OCI-LY1 (cell line): Measurements from ENCODE around the gene RAB13.

Experiments used
- H2AFZ ChIP-seq: fragments of 200-600 bp; sonication (generic), shearing (Covaris generic); 2 replicates; pipeline ENCODE4 v1.6.0; 2014; ENCODE audit warnings: antibody characterized with exemption, mild to moderate bottlenecking, low read length
- H3F3A ChIP-seq: fragments of 200-600 bp; sonication (generic), shearing (Covaris generic); 2 replicates; pipeline ENCODE4 v1.6.0; 2014; ENCODE audit warnings: mild to moderate bottlenecking, antibody characterized with exemption, low read length, moderate library complexity; ENCODE audit not compliant: insufficient read depth
- H3K27ac ChIP-seq: fragments of 200-600 bp; sonication (generic); 2 replicates; pipeline ENCODE4 v1.5.1; 2014; ENCODE audit warnings: low read length, mixed run types, mild to moderate bottlenecking, low read depth; ENCODE audit not compliant: poor library complexity, severe bottlenecking
- H3K27me3 ChIP-seq: fragments of 200-600 bp; sonication (generic); 2 replicates; pipeline ENCODE4 v1.6.0; 2014; ENCODE audit warnings: antibody characterized with exemption, mild to moderate bottlenecking, low read length, moderate library complexity; ENCODE audit not compliant: insufficient read depth
- H3K36me3 ChIP-seq: fragments of 200-600 bp; sonication (generic); 2 replicates; pipeline ENCODE4 v1.6.1; 2014; ENCODE audit warnings: mild to moderate bottlenecking, antibody characterized with exemption, low read length, moderate library complexity, mixed read lengths; ENCODE audit not compliant: insufficient read depth
- H3K4me1 ChIP-seq: fragments of 200-600 bp; sonication (generic); 2 replicates; pipeline ENCODE4 v1.5.1; 2014; ENCODE audit warnings: mild to moderate bottlenecking, low read length, moderate library complexity; ENCODE audit not compliant: insufficient read depth, severe bottlenecking
- H3K4me2 ChIP-seq: fragments of 200-600 bp; sonication (generic), shearing (Covaris generic); 2 replicates; pipeline ENCODE4 v1.6.1; 2014; ENCODE audit warnings: low read length
- H3K4me3 ChIP-seq: fragments of 200-600 bp; sonication (generic); 2 replicates; pipeline ENCODE4 v1.5.1; 2014; ENCODE audit warnings: low read length, low read depth, mild to moderate bottlenecking, mixed read lengths; ENCODE audit not compliant: poor library complexity, severe bottlenecking
- H3K79me2 ChIP-seq: fragments of 200-600 bp; shearing (Covaris generic); 2 replicates; pipeline ENCODE4 v1.6.1; 2016; ENCODE audit warnings: mixed run types, low read length, mixed read lengths; ENCODE audit not compliant: insufficient read depth
- H3K9ac ChIP-seq: fragments of 200-600 bp; sonication (generic), shearing (Covaris generic); 2 replicates; pipeline ENCODE4 v1.6.1; 2014; ENCODE audit warnings: mild to moderate bottlenecking, low read length, mixed read lengths
- H3K9me2 ChIP-seq: fragments of 200-600 bp; sonication (generic), shearing (Covaris generic); 2 replicates; pipeline ENCODE4 v1.6.1; 2014; ENCODE audit warnings: low read depth, mild to moderate bottlenecking, low read length, mixed read lengths
- H3K9me3 ChIP-seq: fragments of 200-600 bp; shearing (Covaris generic); 2 replicates; pipeline ENCODE4 v1.6.1; 2014; ENCODE audit warnings: low read length, mixed read lengths
- H4K20me1 ChIP-seq: fragments of 200-600 bp; sonication (generic), shearing (Covaris generic); 2 replicates; pipeline ENCODE4 v1.6.0; 2016; ENCODE audit warnings: mild to moderate bottlenecking, low read length; ENCODE audit not compliant: insufficient read depth
- CTCF ChIP-seq: fragments of 200-600 bp; sonication (generic), shearing (Covaris generic); IDR thresholded peaks from 2 replicates; pipeline ENCODE4 v1.5.1; 2017; ENCODE audit warnings: mild to moderate bottlenecking, antibody characterized with exemption, low read length, moderate library complexity, mixed read lengths
- EZH2 ChIP-seq: fragments of 200-600 bp; sonication (generic), shearing (Covaris generic); IDR thresholded peaks from 2 replicates; pipeline ENCODE4 v1.8.0; 2017; ENCODE audit warnings: borderline replicate concordance, mixed run types, mild to moderate bottlenecking, antibody characterized with exemption, low read length, moderate library complexity, mixed read lengths

RAB13 gene

GRCh38 chr1:153944827-153945117 is 41.4 kb downstream of the RAB13 start:
- Histone ChIP-seq H3K4me1 (peaks cover 18% of the 10 kb centered on the region), H3K27ac (peak overlapping the region; percentile 89), H3K4me2 (peak overlapping the region; percentile 86), H4K20me1 (no peaks in the 10 kb centered on the region), H3K9me3 (no peaks in the 10 kb centered on the region), H3K4me3 (peak overlapping the region; percentile 82), H2AFZ (no peak overlapping the region), H3K27me3 (no peaks in the 10 kb centered on the region), H3K9ac (peak overlapping the region; percentile 96), H3K36me3 (peaks cover 56% of the 10 kb centered on the region), H3K9me2 (no peaks in the 10 kb centered on the region), H3K79me2 (peaks cover 7% of the 10 kb centered on the region; the same call in 1 of the 2 replicates), H3F3A (peaks cover 4% of the 10 kb centered on the region; the same call in 1 of the 2 replicates)
- TF ChIP-seq CTCF (no peak), EZH2 (no peak)

GRCh38 chr1:153944005-153944826 is 41.9 kb downstream of the RAB13 start:
- H3K4me1 ChIP-seq: peaks cover 18% of the 10 kb centered on the region
- no peak overlapping the region for H2AFZ ChIP-seq
- peaks cover 4% of the 10 kb centered on the region; the same call in 1 of the 2 replicates for H3F3A ChIP-seq
- H4K20me1 ChIP-seq: no peaks in the 10 kb centered on the region
- no peaks in the 10 kb centered on the region for H3K9me2 ChIP-seq
- no peaks in the 10 kb centered on the region for H3K27me3 ChIP-seq
- peak overlapping the region; percentile 96 for H3K9ac ChIP-seq
- peaks cover 7% of the 10 kb centered on the region; the same call in 1 of the 2 replicates for H3K79me2 ChIP-seq
- H3K4me3 ChIP-seq: peak overlapping the region; percentile 82
- H3K36me3 ChIP-seq: peaks cover 60% of the 10 kb centered on the region
- H3K27ac ChIP-seq: peak overlapping the region; percentile 89
- peak overlapping the region; percentile 86 for H3K4me2 ChIP-seq
- no peaks in the 10 kb centered on the region for H3K9me3 ChIP-seq
- TF ChIP-seq CTCF (no peak), EZH2 (no peak)

- no peak overlapping the region for H3K4me3 ChIP-seq
- peaks cover 7% of the 10 kb centered on the region; the same call in 1 of the 2 replicates for H3K79me2 ChIP-seq
- H3K4me1 ChIP-seq: peaks cover 18% of the 10 kb centered on the region
- no peak overlapping the region for H3K27ac ChIP-seq
- no peaks in the 10 kb centered on the region for H4K20me1 ChIP-seq
- peaks cover 4% of the 10 kb centered on the region; the same call in 1 of the 2 replicates for H3F3A ChIP-seq
- no peaks in the 10 kb centered on the region for H3K9me3 ChIP-seq
- no peak overlapping the region for H3K4me2 ChIP-seq
- no peaks in the 10 kb centered on the region for H3K9me2 ChIP-seq
- H3K27me3 ChIP-seq: no peaks in the 10 kb centered on the region
- H3K36me3 ChIP-seq: peaks cover 55% of the 10 kb centered on the region
- H2AFZ ChIP-seq: no peak overlapping the region
- TF ChIP-seq EZH2 (no peak), CTCF (no peak)
- no peak overlapping the region for H3K9ac ChIP-seq
These were observed 43.2 kb downstream of the RAB13 start for GRCh38 chr1:153942766-153943549.
